HG03135 (cell line): ENCODE measurements around the gene ZNF467.

Experiments used
- ATAC-seq: cut with Tn5 transposase; IDR thresholded peaks from one replicate; pipeline ENCODE4 v1.9.1; 2021; ENCODE audit warnings: mild to moderate bottlenecking, moderate library complexity; ENCODE audit not compliant: unreplicated experiment

ZNF467 gene

DNA sequence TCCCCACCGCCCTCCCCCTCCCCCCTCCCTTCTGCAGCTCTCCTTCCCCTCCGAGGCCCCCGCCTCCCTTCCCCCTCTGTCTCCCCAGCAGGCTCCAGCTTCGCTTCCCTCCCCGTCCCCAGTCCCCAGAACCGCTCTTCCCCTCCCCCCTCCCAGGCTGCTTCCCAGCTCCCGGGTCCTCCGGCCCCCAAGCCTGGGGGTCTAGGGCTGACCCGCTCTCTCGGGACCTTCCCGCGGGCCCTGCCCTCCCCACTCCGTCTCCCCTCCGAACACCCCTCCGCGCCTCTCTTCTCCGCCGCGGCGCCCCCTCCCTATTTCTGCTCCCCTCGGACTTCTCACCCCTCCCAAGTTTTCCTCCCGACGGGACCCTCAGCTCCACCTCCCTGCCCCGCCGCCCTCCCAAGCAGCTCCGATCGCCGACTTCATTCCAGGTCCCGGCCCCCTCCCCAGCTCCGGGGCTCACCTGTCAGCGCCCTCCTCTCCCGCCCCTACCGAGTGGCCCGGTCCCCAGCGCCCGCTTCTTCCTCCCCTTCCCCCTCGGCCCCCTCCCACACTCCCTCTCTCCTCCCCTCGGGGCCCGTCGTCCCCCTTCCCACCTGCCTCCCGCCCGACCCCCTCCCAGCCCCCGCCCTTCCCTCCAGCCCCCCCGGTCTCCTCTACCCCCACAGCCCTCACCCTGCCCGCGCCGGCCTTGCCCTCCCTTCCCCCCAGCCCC is 990 bp downstream of the ZNF467 start:
- no peak for ATAC-seq

GRCh38 chr7:149771720-149772240 is 1.6 kb downstream of the ZNF467 start:
- peak; percentile 86 for ATAC-seq

- peak; percentile 18 for ATAC-seq
Observed at GRCh38 chr7:149770728-149771636, 2.4 kb downstream of the ZNF467 start.

DNA sequence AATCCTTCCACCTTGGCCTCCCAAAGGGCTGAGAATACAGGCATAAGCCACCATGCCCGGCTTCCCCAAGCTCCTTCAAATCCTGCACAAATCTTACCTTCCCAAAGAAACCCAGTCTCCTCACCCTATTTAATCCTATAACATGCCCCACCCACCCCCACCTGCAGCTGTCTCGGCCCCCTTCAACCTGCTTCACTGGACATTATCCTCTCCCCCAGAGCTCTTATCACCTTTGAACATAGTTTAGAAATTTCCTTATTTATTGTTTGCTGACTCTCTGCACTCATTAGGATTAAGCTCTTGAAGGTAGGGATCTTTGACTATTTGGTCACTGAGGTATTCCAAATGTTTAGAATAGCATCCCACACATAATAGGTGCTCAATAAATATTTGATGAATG is 3.5 kb downstream of the ZNF467 start:
- no peak for ATAC-seq

- ATAC-seq: no peak
Observed at GRCh38 chr7:149768931-149769330, 4.5 kb downstream of the ZNF467 start.

- no peak for ATAC-seq
Observed at GRCh38 chr7:149767068-149767467, 6.3 kb downstream of the ZNF467 start.

- ATAC-seq: no peak
Observed at GRCh38 chr7:149766135-149766675, 7.2 kb downstream of the ZNF467 start.

GRCh38 chr7:149765399-149766121 is 7.8 kb downstream of the ZNF467 start:
- ATAC-seq: no peak

- ATAC-seq: no peak
Observed at GRCh38 chr7:149764481-149765398, 8.6 kb downstream of the ZNF467 start.

DNA sequence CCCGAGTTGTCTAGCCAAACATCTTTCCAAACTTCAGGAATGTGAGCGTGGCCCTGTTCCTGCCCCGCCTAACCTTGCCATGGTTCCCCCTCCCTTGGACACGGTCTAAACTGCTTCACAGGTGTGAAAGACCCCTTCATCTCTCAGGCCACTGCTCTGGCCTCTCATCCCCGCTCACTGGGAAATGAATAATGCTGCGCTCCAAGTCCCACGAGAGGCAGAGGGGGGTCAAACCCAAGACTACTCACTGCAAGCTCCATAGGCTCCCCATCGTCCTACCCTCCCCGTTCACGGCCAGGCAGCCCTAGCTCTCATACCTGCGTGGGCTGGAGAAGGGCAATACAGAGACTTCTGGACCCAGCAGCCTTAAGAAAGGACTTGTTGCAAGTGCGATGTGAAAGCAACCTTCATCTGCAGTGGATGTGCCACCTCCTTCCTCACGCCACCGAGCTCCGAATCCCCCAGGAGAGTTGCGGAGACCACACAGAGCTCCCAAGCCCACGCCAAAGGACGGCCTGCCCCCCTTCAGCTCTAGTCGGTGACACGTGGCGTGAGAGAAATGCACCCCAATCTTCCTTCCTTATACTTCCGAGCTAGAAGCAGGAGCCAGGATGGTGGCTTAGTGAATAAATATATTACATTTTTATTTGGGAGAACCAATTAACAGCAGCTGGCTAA is 9.7 kb downstream of the ZNF467 start:
- no peak for ATAC-seq

DNA sequence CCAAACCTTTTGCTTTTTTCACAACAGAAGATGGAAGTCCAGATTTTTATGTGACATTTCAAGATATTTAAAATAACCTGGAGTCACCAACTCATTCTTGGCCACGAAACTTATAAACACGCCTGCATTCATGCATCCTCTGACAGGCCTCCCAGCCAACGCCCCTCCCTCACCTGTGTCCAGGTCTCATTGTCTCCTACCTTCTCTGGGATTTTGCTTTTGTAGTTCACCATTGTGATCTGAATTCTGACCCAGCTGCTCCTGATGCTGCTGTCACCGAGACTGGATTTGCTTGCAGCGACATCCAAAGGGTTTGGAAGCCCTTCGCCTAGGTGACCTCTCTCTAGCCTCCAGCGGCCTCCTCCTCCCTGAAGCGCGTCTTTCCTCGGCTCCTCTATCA is 10.8 kb downstream of the ZNF467 start:
- no peak for ATAC-seq

DNA sequence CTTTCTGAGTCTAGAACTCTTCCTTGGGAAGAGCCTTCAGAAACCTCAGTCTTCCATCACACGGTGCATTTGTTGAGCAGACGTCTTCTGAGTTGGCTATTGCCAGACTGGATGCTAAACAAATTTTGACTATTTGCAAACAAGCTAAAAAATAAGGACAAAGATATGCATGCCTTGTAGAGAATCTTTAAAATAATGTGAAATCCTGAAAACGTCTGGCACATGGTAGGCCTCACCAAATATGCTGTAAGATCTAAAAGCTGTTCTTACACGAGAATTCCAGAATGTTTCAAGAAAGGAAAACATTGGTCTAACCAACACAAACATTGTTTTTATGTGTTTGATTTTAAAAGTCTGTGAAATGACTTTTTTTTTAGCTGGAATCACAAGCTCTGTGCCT is 11.3 kb downstream of the ZNF467 start:
- ATAC-seq: no peak

GRCh38 chr7:149761307-149761706 is 12.1 kb downstream of the ZNF467 start:
- ATAC-seq: no peak

DNA sequence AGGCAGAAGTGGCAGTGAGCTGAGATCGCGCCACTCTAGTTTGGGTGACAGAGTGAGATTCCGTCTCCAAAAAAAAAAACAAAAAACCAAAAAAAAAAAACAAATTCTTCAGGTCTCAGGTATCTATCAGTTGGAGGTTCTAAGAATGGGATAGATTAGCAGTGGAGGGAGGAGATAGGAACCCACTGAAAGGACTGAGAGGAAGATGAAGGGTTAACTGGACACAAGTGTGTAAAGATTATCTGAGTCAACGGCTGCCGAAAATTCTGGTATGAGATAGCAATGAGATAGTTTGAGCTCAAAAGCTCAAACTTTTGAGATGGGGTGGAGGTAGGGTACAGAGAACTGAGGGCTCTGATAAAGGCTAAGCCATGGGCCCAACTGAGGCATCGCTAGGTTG is 12.8 kb downstream of the ZNF467 start:
- no peak for ATAC-seq

- no peak for ATAC-seq
Observed at GRCh38 chr7:149759093-149759860, 14.1 kb downstream of the ZNF467 start.

DNA sequence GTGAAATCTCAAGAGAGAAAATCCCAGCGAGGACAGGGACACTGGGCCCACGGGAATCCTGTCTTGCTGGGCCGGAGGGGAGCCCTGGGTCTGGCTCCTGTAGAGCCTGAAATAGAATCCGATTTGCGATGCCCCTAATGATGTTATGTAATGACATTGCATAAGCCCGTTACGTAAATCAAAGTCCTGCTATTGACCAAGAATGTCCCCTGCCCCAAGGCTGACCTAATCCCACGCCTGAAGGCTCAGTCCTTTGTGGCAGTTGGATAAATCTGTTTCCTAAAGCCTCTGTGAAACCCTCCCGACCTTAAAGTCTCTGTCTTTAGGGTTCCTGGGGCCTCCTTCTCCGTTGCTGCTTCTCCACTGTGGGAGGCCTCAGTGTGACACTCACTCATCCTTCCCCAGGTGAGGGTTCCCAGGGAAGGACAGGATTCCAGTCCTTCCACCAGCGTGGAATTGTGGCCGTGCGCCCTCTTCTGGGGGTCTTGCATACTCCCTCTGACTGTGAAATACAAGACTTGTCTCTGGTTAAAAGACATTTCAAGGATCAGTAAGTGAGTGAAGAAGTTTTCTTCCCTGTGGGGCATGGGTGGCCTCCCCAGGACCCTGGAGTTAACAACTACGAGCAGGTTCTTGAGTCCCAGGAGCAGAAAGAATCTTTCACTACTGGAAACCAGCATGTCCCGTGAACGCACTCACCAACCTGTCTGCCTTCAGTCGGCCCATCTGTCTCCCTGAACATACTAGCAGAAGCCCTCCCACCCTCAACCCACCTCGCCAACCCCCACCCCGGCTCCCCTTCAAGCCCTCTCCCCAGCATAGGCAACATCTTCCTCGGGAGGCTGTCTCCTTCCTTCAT is 19.8 kb downstream of the ZNF467 start:
- ATAC-seq: no peak

DNA sequence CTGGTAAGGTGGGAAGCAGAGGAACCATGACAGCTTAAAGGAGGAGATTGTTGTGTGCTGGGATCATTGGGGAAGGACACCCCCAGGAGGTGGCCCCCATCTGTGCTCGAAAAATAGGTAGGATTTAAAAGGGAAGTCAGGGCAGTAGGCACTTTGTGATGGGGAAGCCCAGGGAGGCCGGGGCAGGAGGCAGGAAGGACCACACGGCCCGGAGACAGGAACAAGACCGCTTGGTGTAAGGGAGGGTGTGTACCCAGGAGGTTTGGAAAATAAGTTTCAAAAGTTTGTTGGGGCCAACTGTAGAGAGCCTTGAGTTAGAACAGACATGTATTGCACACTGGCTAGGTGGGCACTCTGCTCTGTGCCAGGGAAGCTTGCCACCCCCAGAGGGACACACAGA is 20.7 kb downstream of the ZNF467 start:
- ATAC-seq: no peak
